Stomach (tissue), 9 donors: ENCODE data around the gene SLC6A15. TPM values are rescaled to one million over a fixed set of nuclear protein-coding genes. Genes with fewer than 3 reads are reported as not detected.

Experiments used
- DNase-seq, 2 donors: peaks; one replicate each; pipeline versions ENCODE4 v3.0.0 to v3.0.0-alpha.2; 2013 to 2019
- H3K27ac ChIP-seq, 5 donors: fragments of 200-600 bp in 4 of 5; sonication (generic) in 4 of 5; one replicate each; pipeline ENCODE4 v1.5.1; 2013 to 2019; ENCODE audit warnings: mild to moderate bottlenecking in 1 of 5, moderate library complexity in 1 of 5
- H3K27me3 ChIP-seq, 3 donors: fragments of 200-600 bp; sonication (generic); one replicate each; pipeline ENCODE4 v1.5.1; 2017 to 2019; ENCODE audit warnings: mixed run types in 1 of 3
- H3K36me3 ChIP-seq, 4 donors: fragments of 200-600 bp; sonication (generic); 1 replicate in 3 of 4; 2 replicates in 1 of 4; pipeline ENCODE4 v1.5.1; 2016 to 2019
- H3K4me1 ChIP-seq, 4 donors: fragments of 200-600 bp; sonication (generic); one replicate each; pipeline ENCODE4 v1.5.1; 2016 to 2019
- H3K4me3 ChIP-seq, 4 donors: fragments of 200-600 bp; sonication (generic) in 3 of 4; one replicate each; pipeline ENCODE4 v1.5.1; 2016 to 2019; ENCODE audit warnings: mild to moderate bottlenecking in 1 of 4
- H3K9me3 ChIP-seq, 4 donors: fragments of 200-600 bp; sonication (generic); one replicate each; pipeline ENCODE4 v1.5.1; 2016 to 2019
- EP300 ChIP-seq: sonication (generic); formaldehyde crosslinking; IDR thresholded peaks from one replicate; pipeline ENCODE4 v1.6.1; 2017; ENCODE audit warnings: antibody characterized with exemption
- POLR2A ChIP-seq, 4 donors: fragments of 450-650 bp; IDR thresholded peaks; one replicate each; pipeline ENCODE4 v1.6.1; 2016; ENCODE audit warnings: antibody characterized with exemption in 4 of 4, control low read depth in 2 of 4, mild to moderate bottlenecking in 1 of 4, moderate library complexity in 1 of 4
- POLR2AphosphoS5 ChIP-seq, 3 donors: sonication (generic); formaldehyde crosslinking; IDR thresholded peaks; one replicate each; pipeline ENCODE4 v1.6.1; 2016; ENCODE audit warnings: antibody characterized with exemption in 3 of 3
- WGBS, 5 donors: extraction: QIAGEN DNeasy Blood & Tissue Kit in 3 of 5; methylation state at CpG; one replicate each; pipeline versions ENCODE4 v1.1.5 to v1.1.7; 2013 to 2018; 5-methylcytosine and 5-hydroxymethylcytosine counted together
- intact Hi-C: fragments of 100-400 bp; cut with DNase I; formaldehyde crosslinking; loops from one replicate; pipeline ENCODE4 v1.15.1; 2023; ENCODE audit warnings: low total_unique reads
- polyA plus RNA-seq, 3 donors: library from polyadenylated mRNA; stranded (reverse); fragments of 200-250 nt; gene quantifications; one replicate each; pipeline ENCODE4 v1.2.3, GENCODE V29; 2013
- small RNA-seq, 4 donors: library from RNA; depleted of rRNA; stranded (forward); fragments of <200 nt; gene quantifications; one replicate each; pipeline ENCODE3, GENCODE V24; 2016
- total RNA-seq, 5 donors: library from RNA; depleted of rRNA; stranded (reverse); fragments of >200 nt; gene quantifications; one replicate each; pipeline versions ENCODE4 v1.1.0 to v1.2.3, GENCODE V29; 2014 to 2016
- TF ChIP-seq, protein P1 (sequence below), 7 experiments: fragments of 450-650 bp in 4 of 7; fragments of 200-600 bp in 3 of 7; sonication (generic) in 3 of 7; IDR thresholded peaks; one replicate each; pipeline ENCODE4 v1.5.1; 2016 to 2019; ENCODE audit warnings: antibody characterized with exemption in 7 of 7, control low read depth in 2 of 7, mild to moderate bottlenecking in 1 of 7
- donor health status: healthy with polysubstance abuse.
- donor health status: Bipolar disorder and iron deficiency.
- donor health status: healthy.

SLC6A15 gene
- total and polyA plus RNA-seq, 8 donors, result 1.5 to 2.6 TPM; not detected in 6

- no peaks in the 10 kb centered on the region for H3K4me1 ChIP-seq
- no peaks in the 10 kb centered on the region for H3K36me3 ChIP-seq
- H3K27ac ChIP-seq, result no peak overlapping the region
- intact Hi-C loops, result no loop called here
- H3K27me3 ChIP-seq, result no peaks in the 10 kb centered on the region
- TF ChIP-seq POLR2AphosphoS5 (IDR thresholded peaks at IDR 0.05) (no peak), EP300 (no peak), POLR2A (IDR thresholded peaks at IDR 0.05) (no peak)
- TF ChIP-seq, protein P1, sequence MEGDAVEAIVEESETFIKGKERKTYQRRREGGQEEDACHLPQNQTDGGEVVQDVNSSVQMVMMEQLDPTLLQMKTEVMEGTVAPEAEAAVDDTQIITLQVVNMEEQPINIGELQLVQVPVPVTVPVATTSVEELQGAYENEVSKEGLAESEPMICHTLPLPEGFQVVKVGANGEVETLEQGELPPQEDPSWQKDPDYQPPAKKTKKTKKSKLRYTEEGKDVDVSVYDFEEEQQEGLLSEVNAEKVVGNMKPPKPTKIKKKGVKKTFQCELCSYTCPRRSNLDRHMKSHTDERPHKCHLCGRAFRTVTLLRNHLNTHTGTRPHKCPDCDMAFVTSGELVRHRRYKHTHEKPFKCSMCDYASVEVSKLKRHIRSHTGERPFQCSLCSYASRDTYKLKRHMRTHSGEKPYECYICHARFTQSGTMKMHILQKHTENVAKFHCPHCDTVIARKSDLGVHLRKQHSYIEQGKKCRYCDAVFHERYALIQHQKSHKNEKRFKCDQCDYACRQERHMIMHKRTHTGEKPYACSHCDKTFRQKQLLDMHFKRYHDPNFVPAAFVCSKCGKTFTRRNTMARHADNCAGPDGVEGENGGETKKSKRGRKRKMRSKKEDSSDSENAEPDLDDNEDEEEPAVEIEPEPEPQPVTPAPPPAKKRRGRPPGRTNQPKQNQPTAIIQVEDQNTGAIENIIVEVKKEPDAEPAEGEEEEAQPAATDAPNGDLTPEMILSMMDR (IDR thresholded peaks at IDR 0.05), result no peak
- 77 to 92% (median 83%) methylated on average over 4 of the region's 4 CpGs for WGBS, 5 donors
- DNase-seq, result no peak
- no peak overlapping the region for H3K4me3 ChIP-seq
- no peaks in the 10 kb centered on the region for H3K9me3 ChIP-seq
These were observed 97.8 kb downstream of the SLC6A15 start for GRCh38 chr12:84814664-84815245.

DNA sequence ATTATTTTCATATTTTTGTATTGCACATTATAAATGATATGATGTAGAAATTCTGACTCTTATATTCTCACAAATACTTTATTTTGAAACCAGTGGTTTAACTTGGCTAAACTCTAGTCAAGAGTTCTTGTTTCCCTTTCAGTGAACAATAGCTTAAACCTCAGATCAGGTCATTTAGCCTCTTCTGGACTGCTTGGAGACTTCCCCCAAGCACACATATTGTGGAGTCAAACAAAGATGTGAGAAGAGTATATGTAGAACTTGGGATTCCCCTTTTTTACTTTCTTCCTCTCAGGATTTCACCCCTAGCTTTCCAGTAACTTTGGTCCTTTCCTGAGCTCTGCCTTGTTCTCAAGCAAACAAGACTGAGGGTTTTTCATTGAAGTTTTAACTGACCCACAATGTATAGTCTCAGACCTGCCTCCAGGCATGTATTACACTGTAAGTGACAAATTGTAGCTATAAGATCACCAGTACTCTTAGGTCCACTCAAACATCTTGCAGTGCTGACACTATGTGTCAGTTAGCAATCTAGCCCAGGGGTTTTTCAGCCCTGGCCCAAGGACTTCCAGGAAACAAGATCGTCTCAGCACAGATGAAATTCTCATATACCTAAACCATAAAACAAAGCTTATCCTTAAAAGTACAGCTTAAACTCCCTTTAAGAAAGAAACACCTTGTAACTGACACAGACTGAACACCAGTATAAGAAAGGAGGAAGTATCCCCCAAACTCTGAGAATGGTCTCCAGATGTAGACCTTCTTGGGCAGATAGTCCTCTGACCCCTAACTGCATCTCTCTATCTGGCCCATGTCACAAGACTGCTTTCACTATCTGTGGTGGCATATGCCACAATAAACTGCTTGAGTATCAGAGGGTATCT lies 98.6 kb downstream of the SLC6A15 start:
- intact Hi-C loops, result no loop called here
- Histone ChIP-seq H3K9me3 (no peaks in the 10 kb centered on the region), H3K27me3 (no peaks in the 10 kb centered on the region), H3K4me1 (no peaks in the 10 kb centered on the region), H3K36me3 (no peaks in the 10 kb centered on the region), H3K27ac (no peak overlapping the region), H3K4me3 (no peak overlapping the region)
- TF ChIP-seq POLR2AphosphoS5 (IDR thresholded peaks at IDR 0.05) (no peak), POLR2A (IDR thresholded peaks at IDR 0.05) (no peak), EP300 (no peak)
- TF ChIP-seq, protein P1 (IDR thresholded peaks at IDR 0.05), result no peak
- no peak for DNase-seq
- 83 to 93% (median 87%) methylated on average over 1 of the region's 1 CpG for WGBS, 5 donors

DNA sequence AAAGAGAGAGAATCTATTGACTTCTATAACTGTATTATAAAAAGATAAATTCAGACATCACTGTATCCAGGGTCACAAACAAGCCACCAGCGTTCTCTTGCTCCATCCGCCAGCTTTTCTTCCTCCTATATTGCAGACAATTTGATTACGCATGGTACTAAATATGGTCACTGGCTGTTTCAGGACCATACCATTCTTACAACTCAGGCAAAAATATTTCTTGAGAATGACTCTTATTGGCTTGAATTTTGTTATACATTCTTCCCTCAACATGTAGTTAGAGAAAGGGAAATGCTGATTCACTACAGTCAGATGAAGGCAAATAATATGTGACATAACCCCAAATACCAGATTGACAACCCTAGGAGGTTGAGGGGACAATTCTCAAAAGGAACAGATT lies 101.3 kb downstream of the SLC6A15 start:
- Histone ChIP-seq H3K36me3 (no peaks in the 10 kb centered on the region), H3K9me3 (no peaks in the 10 kb centered on the region), H3K27ac (no peak overlapping the region), H3K4me3 (no peak overlapping the region), H3K27me3 (no peaks in the 10 kb centered on the region), H3K4me1 (no peaks in the 10 kb centered on the region)
- no peak for DNase-seq
- WGBS, 5 donors, result 56 to 90% (median 74%) methylated on average over 3 of the region's 3 CpGs
- TF ChIP-seq EP300 (no peak), POLR2AphosphoS5 (IDR thresholded peaks at IDR 0.05) (no peak), POLR2A (IDR thresholded peaks at IDR 0.05) (no peak)
- TF ChIP-seq, protein P1 (IDR thresholded peaks at IDR 0.05), result no peak
- intact Hi-C loops, result no loop called here

DNA sequence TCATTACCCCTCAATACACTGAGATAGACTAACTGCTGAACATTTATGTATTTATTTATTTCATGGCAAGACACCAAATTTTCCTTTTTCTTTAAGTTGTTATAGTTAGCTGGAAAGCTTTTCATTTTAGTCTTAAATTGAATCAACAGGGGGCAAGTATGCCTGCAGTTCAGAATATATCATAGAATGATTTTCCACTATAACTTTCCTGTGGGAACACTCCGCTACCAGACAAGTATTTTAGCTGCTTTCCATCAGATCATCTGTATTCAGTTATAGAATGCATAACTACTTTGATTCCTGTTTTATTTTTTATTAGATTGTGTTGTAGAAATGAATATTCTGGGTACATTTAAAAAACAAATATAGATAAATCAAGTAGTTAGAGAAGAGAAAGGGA lies 102.0 kb downstream of the SLC6A15 start:
- no peaks in the 10 kb centered on the region for H3K27me3 ChIP-seq
- no peak for TF ChIP-seq POLR2A (IDR thresholded peaks at IDR 0.05)
- no peak for DNase-seq
- no peak overlapping the region for H3K27ac ChIP-seq
- intact Hi-C loops, result no loop called here
- H3K9me3 ChIP-seq, result no peaks in the 10 kb centered on the region
- no peaks in the 10 kb centered on the region for H3K4me1 ChIP-seq
- no peaks in the 10 kb centered on the region for H3K36me3 ChIP-seq
- WGBS, 5 donors, result 88 to 95% (median 93%) methylated on average over 1 of the region's 1 CpG
- H3K4me3 ChIP-seq, result no peak overlapping the region

Small RNAs within 50 kb of the gene (small RNA-seq; reads per million reads assigned to genes)
- gene AC128657.1, result 0 reads per million in 4 donors

Other genes starting within 250 kb of the SLC6A15 start
- 10 to 100 TPM in 1 of 5 donors, not detected in 4; 12.3 TPM for gene TSPAN19, start 123.5 kb upstream of the SLC6A15 start, total RNA-seq
- not detected for gene TSPAN19, start 123.5 kb upstream of the SLC6A15 start, polyA plus RNA-seq
- 1 to 10 TPM in 1 of 5 donors, under 1 TPM in 1, not detected in 3; 0.92 to 2.2 TPM for gene LRRIQ1, start 123.6 kb upstream of the SLC6A15 start, total RNA-seq
- gene LRRIQ1, start 123.6 kb upstream of the SLC6A15 start, polyA plus RNA-seq, result under 1 TPM in 1 of 3 donors, not detected in 2; 0.05 TPM